ENCODE data around the gene KYAT1. TPM values are rescaled to one million over a fixed set of nuclear protein-coding genes. Genes with fewer than 3 reads are reported as not detected.

KYAT1 gene
- total and polyA plus RNA-seq, 2 of the 13 experiments (the other 11 are each of a cell fraction or from before 2014, with no cell fraction given) = 9.2 to 46.5 TPM

DNA sequence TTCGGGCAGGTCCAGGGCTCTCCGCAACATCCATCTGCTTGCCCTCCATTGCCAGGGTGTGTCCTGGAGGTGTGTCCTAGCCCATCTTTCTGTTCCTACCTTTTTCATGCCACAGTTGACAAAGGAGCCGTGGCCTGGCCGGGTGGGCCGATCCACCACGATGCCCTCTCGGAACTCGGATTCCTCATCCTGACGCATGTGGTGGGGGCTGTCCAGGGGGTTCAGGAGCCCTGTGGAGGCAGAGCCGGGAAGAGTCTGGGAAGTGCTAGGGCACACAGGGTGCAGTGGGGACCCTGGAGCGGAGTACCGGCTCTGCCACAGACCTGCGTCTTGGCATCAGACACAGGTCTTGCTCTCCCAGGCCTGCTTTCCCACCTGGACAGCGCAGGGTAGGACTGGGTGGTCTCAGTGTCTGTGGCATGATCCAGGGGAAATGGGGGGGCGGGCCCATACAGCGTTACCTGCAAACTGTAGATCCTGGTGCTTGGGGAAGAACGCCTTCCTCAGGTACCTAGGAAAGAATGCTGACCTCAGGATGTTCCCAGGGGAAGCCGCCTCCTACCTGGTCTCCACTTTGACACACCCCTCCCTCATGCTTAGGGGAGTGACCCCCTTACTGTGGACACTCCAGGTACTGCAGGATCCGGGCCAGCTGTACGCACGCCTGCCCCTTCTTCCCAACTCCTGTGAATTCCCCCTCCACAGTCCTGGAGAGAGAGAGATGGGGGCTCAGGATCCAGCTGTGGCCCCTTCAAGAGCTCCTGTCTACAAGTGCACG, 55.6 kb downstream of the KYAT1 start (continued):
- TF ChIP-seq AGO1 (IDR thresholded peaks at IDR 0.05; ENCODE audit: low read depth, low read length, poor library complexity, severe bottlenecking) = no peak
- TF ChIP-seq, protein P1, sequence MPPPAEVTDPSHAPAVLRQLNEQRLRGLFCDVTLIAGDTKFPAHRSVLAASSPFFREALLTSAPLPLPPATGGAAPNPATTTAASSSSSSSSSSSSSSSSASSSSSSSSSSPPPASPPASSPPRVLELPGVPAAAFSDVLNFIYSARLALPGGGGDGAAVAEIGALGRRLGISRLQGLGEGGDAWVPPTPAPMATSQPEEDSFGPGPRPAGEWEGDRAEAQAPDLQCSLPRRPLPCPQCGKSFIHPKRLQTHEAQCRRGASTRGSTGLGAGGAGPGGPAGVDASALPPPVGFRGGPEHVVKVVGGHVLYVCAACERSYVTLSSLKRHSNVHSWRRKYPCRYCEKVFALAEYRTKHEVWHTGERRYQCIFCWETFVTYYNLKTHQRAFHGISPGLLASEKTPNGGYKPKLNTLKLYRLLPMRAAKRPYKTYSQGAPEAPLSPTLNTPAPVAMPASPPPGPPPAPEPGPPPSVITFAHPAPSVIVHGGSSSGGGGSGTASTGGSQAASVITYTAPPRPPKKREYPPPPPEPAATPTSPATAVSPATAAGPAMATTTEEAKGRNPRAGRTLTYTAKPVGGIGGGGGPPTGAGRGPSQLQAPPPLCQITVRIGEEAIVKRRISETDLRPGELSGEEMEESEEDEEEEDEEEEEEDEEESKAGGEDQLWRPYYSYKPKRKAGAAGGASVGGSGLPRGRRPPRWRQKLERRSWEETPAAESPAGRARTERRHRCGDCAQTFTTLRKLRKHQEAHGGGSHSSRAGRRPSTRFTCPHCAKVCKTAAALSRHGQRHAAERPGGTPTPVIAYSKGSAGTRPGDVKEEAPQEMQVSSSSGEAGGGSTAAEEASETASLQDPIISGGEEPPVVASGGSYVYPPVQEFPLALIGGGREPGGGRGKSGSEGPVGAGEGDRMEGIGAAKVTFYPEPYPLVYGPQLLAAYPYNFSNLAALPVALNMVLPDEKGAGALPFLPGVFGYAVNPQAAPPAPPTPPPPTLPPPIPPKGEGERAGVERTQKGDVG (CRISPR knock-in tag; IDR thresholded peaks at IDR 0.05; ENCODE audit: borderline replicate concordance) = no peak

DNA sequence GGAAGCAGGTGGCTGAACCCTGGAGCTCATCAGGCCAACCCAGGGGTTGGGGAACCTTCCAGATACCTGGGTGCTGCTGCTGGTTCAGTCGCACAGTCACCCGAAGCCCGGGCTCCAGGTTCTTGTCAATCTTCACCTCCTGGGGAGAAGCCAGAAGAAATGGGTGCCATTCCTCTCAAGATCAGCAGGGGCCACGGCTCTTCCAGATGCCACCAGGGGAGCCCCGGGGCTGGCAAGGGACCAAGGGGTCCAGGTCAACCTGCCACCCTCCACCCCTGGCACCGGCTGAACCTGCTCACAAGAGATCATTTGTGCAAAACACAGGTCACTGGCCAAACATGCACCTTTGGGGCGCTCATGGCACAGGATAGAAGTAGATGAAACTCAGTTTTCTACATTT, 56.8 kb downstream of the KYAT1 start:
- no peak overlapping the region for H3K4me2 ChIP-seq (ENCODE audit: low read depth, low read length)
- no peak for TF ChIP-seq REXO4 (CRISPR knock-in tag; IDR thresholded peaks at IDR 0.05; ENCODE audit: borderline replicate concordance)
- peak; percentile 32 for TF ChIP-seq AGO2 (optimal IDR thresholded peaks at IDR 0.05; ENCODE audit: low read depth, low read length)
- no peak for TF ChIP-seq ZFP36L1 (CRISPR knock-in tag; IDR thresholded peaks at IDR 0.05)
- ATAC-seq = no peak
- H2AFZ ChIP-seq (ENCODE audit: low read length) = no peak overlapping the region
- no peak for FAIRE-seq
- intact Hi-C loops (cut with micrococcal nuclease; ENCODE audit: unreplicated experiment) = no loop called here
- no peaks in the 10 kb centered on the region for H3K27me3 ChIP-seq (ENCODE audit: control insufficient read depth in 1 of 2, insufficient read depth in 2 of 2, low read length in 2 of 2)
- POLR2A ChIA-PET = no interaction called here
- H3K4me3 ChIP-seq (replicated peaks in 1 of 3; ENCODE audit: insufficient read depth in 1 of 3, low read depth in 2 of 3, low read length in 3 of 3) = no peak overlapping the region
- no peak overlapping the region for H3K27ac ChIP-seq (ENCODE audit: extremely low read length, insufficient read depth, low read length)
- in situ Hi-C loops (cut with HindIII; ENCODE audit: extremely low pct_ligation_motif_present, low pct_unique_long_range_greater_than_20kb) = no loop called here
- H3K79me2 ChIP-seq (ENCODE audit: insufficient read depth, low read length) = peaks cover 10% of the 10 kb centered on the region
- H3K9ac ChIP-seq (ENCODE audit: insufficient read depth, low read depth, low read length) = no peak overlapping the region
- no peaks in the 10 kb centered on the region for H4K20me1 ChIP-seq (ENCODE audit: insufficient read depth, low read length)
- 97% methylated on average over 2 of the region's 7 CpGs for WGBS (ENCODE audit: low lambda C conversion rate)
- CTCF ChIA-PET (ENCODE audit: low intra/inter-chr PET ratio, low total read pairs) = no interaction called here
- DNase-seq (ENCODE audit: low spot score) = no peak
- BruUV-seq (replicated peaks) = no TSS peak
- no peaks in the 10 kb centered on the region for H3K9me3 ChIP-seq (ENCODE audit: low read length)
- peaks cover 35% of the 10 kb centered on the region for H3K4me1 ChIP-seq (ENCODE audit: insufficient read depth, low read length)
- peaks cover 22 to 62% of the 10 kb centered on the region in 2 experiments for H3K36me3 ChIP-seq (replicated peaks in 1 of 2; ENCODE audit: control insufficient read depth in 1 of 2, insufficient read depth in 2 of 2, low read length in 2 of 2)
